ENCODE results near the gene ZNF614.
"Not testable (repeated sequence)": the region's sequence is repeated elsewhere in the genome, so short reads cannot be mapped to it uniquely, and the experiment has no call there.

ZNF614 gene

DNA sequence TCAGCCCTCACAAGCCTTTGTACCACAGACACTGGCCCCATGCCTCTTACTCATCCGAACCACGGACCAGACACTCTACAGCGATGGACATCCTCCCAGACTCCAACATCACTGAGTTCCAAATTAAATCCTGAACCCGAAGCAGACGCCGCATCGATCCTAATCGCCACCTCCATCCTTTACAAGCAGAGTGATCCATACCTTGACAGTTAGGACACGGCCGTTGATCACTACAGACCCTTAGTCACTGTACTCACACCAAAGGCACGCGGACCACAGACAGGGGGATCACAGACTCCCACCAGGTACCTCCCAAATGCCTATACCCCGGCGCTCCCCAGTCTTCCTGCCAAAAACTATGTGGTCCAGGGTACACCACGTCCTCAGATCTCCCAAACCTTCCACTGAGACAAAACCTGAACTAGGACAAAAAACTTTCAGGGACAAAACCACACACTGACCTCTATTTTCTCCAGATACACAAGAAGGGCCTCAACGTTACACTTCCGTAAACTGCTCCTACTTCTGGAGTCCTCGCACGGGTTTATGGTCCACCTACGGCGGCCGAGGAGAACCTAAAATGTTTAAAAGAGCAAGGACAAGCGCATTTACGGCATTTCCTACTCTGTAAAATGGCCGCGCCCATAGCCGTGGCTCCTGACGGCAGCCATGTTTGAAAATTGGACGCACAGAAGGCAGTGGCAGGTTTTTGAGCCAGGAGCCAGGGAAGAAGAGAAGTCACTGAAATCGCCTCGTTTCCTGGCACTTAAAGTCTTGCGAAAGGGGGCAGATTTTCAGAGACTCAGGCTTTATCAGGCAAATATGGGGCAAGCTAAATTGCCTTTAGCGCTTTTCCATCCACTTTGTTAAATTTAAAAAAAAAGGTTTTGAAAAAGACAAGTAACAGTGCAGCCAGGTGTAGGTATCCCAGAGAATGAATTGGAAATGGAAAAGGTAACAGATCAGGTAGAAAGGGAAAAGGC lies 41.6 kb downstream of the ZNF614 start, which contains the start of gene ZNF350:
Gene ZNF350 (minus strand): TSS at position 532 of the 983 bp plus-strand sequence. CDS start 12,480 bp downstream, outside the sequence.
- DNase-seq (ENCODE audit: low read depth in 2 of 2) = peak; percentile 71 to 82

DNA sequence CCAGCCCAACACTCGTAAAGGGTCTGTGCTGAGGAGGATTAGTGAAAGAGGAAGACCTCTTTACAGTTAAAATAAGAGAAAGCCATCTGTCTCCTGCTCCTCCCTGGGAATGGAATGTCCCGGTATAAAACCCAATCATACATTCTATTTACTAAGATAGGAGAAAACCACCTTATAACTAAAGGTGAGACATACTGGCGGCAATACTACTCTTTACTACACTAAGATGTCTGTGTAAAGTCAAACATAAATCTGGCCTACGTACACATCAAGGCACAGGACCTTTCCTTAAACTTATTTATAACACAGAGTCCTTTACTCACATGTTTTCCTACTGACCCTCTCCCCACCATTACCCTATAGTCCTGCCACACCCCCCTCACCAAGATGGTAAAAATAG lies 44.8 kb downstream of the ZNF614 start:
- no peak for DNase-seq (ENCODE audit: low read depth in 2 of 2)

DNA sequence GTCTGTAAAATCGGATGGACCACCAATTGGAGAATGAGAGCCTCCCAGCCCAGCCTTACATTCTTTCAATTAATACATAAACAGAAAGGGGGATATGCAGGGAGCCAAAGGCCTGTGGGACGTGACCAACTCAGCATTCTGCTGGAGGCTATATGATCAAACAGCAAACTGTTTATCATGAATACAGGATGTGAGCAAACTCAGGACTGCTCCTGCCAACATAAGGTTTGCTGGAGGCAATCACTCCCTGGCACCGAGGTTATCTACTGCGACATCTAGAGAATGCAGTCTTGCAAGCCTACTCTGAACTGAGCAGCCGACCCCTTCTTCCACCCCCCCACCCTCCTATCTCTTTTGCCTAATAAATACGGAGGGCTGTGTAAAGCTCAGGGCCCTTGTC lies 47.3 kb downstream of the ZNF614 start:
- DNase-seq (ENCODE audit: low read depth in 2 of 2) = not testable (repeated sequence)

DNA sequence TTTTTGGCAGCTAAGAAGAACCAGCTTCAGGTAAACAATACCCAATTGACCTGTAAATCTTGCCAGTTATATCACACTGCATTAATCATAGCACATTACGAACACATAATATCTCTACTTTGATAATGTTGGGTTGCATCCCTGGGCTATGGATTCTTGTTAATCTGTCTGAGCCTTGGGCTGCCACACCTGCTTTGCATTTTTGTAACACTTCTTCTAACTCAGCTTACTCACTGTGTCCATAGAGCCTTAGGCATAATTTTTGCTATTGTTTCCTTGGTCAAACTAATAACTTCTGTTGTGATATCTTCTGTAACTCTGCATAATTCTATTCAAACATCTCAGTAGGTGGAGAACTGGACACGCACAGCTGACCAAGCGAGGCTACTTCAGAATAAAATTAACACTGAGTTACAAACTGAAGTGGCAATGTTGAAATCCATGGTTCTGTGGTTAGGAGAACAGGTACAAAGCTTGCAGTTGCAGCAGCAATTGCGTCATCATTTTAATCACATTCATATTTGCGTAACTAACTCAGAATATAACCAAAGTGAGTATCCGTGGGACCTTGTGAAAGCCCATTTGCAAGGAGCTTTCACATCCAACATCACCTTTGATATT lies 48.0 kb downstream of the ZNF614 start:
- DNase-seq (ENCODE audit: low read depth in 2 of 2) = no peak

DNA sequence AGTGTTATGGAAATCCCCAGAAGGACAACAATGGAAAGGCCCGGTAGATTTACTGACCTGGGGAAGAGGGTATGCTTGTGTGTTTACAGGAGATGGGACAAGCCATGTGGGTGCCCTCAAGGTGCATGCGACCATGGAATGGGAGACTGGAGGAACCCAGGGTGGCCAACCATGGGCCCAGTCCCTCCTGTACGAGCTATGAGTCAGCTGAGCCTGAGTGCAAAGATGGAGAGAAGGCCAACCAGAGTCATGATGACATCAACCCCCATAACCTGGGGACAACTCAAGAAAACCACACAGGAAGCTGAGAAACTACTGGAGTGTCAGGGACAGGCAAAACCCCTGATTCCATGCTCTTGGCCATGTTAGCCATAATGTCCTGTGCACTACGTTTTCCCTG lies 49.3 kb downstream of the ZNF614 start:
- DNase-seq (ENCODE audit: low read depth in 2 of 2) = no peak

DNA sequence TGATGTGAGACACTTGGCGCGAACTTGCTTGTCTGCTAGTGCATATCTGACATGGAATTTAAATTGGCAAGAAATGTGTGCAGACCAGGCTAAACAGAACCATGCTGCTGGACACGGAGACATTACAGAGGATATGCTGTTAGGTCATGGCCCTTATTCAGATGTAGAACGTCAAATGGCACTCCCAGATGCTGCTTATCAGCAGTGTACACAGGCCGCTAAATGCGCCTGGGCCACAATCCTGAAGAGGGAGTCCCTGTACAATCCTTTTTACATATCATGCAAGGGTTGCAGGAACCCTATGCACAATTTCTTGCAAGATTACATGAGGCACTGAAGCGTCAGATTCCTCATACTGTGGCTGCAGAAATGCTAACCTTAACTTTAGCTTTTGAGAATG lies 50.8 kb downstream of the ZNF614 start:
- no peak for DNase-seq (ENCODE audit: low read depth in 2 of 2)

DNA sequence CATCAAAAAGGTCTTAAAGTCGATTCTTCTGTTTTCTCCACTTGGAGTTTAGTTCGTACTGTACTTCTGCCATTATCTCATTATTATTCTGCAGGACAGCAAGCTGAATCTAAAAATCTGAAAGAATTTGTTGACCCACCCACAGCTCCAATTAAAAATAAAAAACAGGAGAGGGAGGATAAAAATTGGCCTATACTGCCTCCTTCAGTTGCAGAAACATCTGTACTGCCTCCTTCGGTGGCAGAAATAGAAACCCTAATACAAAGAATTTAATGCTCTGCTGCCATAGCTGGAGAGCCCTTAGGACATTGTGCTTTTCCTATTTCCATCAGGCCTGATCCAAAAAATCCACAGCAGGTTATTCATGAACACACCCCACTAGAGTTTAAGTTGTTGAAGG lies 51.3 kb downstream of the ZNF614 start:
- no peak for DNase-seq (ENCODE audit: low read depth in 2 of 2)

DNA sequence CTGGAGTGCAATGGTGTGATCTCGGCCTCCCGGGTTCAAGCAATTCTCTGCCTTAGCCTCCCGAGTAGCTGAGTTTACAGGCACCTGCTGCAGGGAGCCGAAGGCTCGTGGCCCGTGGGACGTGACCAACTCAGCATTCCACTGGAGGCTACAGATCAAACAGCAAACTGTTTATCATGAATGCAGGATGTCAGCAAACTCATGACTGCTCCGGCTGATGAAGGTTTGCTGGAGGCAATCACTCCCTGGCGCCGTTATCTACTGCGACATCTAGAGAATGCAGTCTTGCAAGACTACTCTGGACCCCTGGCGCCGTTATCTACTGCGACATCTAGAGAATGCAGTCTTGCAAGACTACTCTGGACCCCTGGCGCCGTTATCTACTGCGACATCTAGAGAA lies 52.4 kb downstream of the ZNF614 start:
- DNase-seq (ENCODE audit: low read depth in 2 of 2) = not testable (repeated sequence)

DNA sequence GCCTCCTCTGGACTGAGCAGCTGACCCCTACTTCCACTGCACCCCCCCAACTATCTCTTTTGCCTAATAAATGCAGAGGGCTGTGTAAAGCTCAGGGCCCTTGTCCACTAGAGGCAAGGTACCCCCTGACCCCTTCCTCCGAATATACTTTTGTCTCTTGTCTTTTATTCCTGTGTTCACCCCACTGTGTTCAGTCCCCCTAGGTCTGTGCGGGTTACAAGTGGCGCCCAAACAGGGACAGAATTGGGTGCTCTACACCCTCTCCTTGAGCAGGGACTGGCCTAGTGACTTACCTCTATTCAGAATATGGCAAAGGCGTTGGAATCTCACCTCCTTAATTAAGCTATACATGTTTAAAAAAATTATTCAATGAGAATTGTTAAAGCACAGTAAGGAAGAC lies 56.6 kb downstream of the ZNF614 start:
- no peak for DNase-seq (ENCODE audit: low read depth in 2 of 2)

DNA sequence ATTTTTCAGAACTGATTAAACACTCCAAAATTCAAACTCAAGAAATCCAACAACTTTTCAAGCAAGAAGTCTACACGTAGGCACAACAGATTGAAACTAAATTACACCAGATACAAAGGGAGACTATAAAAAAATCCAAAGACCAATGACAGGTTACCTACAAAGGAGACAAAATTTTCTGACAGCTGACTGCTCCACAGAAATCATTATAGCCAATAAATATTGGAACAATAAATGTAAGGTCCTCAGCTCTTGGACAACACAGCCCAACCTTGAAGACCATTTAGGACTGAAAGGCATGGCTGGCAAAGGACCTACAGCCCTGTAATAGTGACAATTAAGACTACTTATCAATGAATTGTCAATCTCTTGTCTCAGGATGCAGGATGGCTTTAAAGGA lies 57.5 kb downstream of the ZNF614 start:
- DNase-seq (ENCODE audit: low read depth in 2 of 2) = no peak

DNA sequence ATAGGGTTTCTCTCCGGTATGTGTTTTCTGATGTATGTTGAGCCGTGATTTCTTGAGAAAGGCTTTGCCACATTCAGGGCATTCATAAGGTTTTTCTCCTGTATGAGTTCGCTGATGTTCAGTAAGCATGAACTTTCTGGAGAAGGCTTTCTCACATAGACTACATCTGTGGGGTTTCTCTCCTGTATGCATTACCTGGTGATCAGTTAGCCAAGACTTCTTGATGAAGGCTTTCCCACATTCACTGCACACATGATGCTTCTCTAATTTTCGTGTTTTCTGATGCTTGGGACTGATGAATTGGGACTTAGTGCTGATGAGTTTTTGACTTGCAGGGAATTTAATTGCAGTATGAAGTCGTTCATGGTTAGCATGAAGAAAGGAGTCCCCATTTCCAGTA lies 62.6 kb downstream of the ZNF614 start:
- no peak for DNase-seq (ENCODE audit: low read depth in 2 of 2)

Data from stimulated activated CD8-positive, alpha-beta memory T cell treated with anti-CD3 and anti-CD28 coated beads, Interleukin-15, amount 100 ng/mL, for 4 hours (primary cell).